Panc1 (cell line): ENCODE results near the gene SLC22A23.

Experiments used
- TF ChIP-seq, protein P1 (sequence below): fragments of 450-650 bp; IDR thresholded peaks from 2 replicates; pipeline ENCODE4 v1.5.1; 2017; ENCODE audit warnings: mild to moderate bottlenecking
- TF ChIP-seq, protein P2 (sequence below), 2 experiments: IDR thresholded peaks; 2 replicates each; pipeline ENCODE4 v1.6.1; 2011 to 2012; ENCODE audit warnings: low read depth in 2 of 2, control low read depth in 1 of 2, low read length in 1 of 2, mild to moderate bottlenecking in 1 of 2, moderate library complexity in 1 of 2; ENCODE audit not compliant: insufficient read depth in 1 of 2

DNA sequence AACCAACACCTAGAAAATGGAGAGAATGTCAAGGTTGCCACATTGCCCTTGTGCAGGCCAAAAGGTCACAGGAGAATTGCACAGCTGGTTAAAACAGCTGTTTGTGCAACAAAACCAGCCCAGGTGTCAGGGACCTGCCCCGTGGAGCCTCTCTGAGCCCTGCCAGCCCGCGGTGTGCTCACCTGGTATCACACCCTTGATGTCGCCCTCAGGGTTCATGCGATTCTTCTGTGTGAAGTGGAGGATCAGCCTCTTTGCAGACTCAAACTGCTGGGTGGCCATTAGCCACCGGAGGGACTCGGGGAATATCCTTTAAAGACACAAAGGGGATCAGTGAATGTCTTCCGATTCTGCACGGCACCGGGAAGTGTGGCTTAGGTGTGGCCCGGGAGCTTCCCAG lies 158.9 kb downstream of the SLC22A23 start:
- TF ChIP-seq, protein P1, sequence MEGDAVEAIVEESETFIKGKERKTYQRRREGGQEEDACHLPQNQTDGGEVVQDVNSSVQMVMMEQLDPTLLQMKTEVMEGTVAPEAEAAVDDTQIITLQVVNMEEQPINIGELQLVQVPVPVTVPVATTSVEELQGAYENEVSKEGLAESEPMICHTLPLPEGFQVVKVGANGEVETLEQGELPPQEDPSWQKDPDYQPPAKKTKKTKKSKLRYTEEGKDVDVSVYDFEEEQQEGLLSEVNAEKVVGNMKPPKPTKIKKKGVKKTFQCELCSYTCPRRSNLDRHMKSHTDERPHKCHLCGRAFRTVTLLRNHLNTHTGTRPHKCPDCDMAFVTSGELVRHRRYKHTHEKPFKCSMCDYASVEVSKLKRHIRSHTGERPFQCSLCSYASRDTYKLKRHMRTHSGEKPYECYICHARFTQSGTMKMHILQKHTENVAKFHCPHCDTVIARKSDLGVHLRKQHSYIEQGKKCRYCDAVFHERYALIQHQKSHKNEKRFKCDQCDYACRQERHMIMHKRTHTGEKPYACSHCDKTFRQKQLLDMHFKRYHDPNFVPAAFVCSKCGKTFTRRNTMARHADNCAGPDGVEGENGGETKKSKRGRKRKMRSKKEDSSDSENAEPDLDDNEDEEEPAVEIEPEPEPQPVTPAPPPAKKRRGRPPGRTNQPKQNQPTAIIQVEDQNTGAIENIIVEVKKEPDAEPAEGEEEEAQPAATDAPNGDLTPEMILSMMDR: no peak
- TF ChIP-seq, protein P2, sequence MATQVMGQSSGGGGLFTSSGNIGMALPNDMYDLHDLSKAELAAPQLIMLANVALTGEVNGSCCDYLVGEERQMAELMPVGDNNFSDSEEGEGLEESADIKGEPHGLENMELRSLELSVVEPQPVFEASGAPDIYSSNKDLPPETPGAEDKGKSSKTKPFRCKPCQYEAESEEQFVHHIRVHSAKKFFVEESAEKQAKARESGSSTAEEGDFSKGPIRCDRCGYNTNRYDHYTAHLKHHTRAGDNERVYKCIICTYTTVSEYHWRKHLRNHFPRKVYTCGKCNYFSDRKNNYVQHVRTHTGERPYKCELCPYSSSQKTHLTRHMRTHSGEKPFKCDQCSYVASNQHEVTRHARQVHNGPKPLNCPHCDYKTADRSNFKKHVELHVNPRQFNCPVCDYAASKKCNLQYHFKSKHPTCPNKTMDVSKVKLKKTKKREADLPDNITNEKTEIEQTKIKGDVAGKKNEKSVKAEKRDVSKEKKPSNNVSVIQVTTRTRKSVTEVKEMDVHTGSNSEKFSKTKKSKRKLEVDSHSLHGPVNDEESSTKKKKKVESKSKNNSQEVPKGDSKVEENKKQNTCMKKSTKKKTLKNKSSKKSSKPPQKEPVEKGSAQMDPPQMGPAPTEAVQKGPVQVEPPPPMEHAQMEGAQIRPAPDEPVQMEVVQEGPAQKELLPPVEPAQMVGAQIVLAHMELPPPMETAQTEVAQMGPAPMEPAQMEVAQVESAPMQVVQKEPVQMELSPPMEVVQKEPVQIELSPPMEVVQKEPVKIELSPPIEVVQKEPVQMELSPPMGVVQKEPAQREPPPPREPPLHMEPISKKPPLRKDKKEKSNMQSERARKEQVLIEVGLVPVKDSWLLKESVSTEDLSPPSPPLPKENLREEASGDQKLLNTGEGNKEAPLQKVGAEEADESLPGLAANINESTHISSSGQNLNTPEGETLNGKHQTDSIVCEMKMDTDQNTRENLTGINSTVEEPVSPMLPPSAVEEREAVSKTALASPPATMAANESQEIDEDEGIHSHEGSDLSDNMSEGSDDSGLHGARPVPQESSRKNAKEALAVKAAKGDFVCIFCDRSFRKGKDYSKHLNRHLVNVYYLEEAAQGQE (IDR thresholded peaks at IDR 0.05; ENCODE audit: insufficient read depth in 1 of 2, low read depth in 2 of 2, low read length in 1 of 2): no peak
